ELF-1 (cell line): Measurements from ENCODE around the gene ATP6V1B1.

Experiments
- DNase-seq: peaks from one replicate; pipeline ENCODE4 v3.0.0-alpha.2; 2016; ENCODE audit warnings: low read depth, low spot score

The ATP6V1B1 gene

GRCh38 chr2:70935468-70936164 is at the start of gene ATP6V1B1:
TSS of gene ATP6V1B1 (plus strand) at chr2:70935900. CDS start at chr2:70935955, 55 bp downstream.
- DNase-seq: peak; percentile 87

- DNase-seq: no peak
Measured at GRCh38 chr2:70886541-70886987, 49.1 kb upstream of the ATP6V1B1 start.

- DNase-seq: no peak
Measured at GRCh38 chr2:70887208-70887549, 48.5 kb upstream of the ATP6V1B1 start.

- peak; percentile 48 for DNase-seq
Measured at GRCh38 chr2:70887550-70888246, 48.0 kb upstream of the ATP6V1B1 start.

GRCh38 chr2:70888366-70888922 is 47.3 kb upstream of the ATP6V1B1 start:
- DNase-seq: no peak

GRCh38 chr2:70888923-70889715 is 46.6 kb upstream of the ATP6V1B1 start:
- peak; percentile 69 for DNase-seq

- DNase-seq: no peak
Measured at GRCh38 chr2:70889716-70890037, 46.0 kb upstream of the ATP6V1B1 start.

- no peak for DNase-seq
Measured at GRCh38 chr2:70890469-70891065, 45.1 kb upstream of the ATP6V1B1 start.

GRCh38 chr2:70891572-70892357 is 43.9 kb upstream of the ATP6V1B1 start:
- no peak for DNase-seq

GRCh38 chr2:70892750-70893149 is 43.0 kb upstream of the ATP6V1B1 start:
- no peak for DNase-seq

- DNase-seq: no peak
Measured at GRCh38 chr2:70893186-70893585, 42.5 kb upstream of the ATP6V1B1 start.

GRCh38 chr2:70894765-70895164 is 40.9 kb upstream of the ATP6V1B1 start:
- no peak for DNase-seq

GRCh38 chr2:70895249-70895648 is 40.5 kb upstream of the ATP6V1B1 start:
- DNase-seq: no peak

- DNase-seq: no peak
Measured at GRCh38 chr2:70895998-70896764, 39.5 kb upstream of the ATP6V1B1 start.

- no peak for DNase-seq
Measured at GRCh38 chr2:70896765-70897202, 38.9 kb upstream of the ATP6V1B1 start.

- DNase-seq: no peak
Measured at GRCh38 chr2:70897203-70897976, 38.3 kb upstream of the ATP6V1B1 start.

GRCh38 chr2:70897977-70898226 is 37.8 kb upstream of the ATP6V1B1 start:
- no peak for DNase-seq

- DNase-seq: no peak
Measured at GRCh38 chr2:70898363-70899240, 37.1 kb upstream of the ATP6V1B1 start.
